H1 (cell line): ENCODE results near the gene ACTN3. TPM values are rescaled to one million over a fixed set of nuclear protein-coding genes. Genes with fewer than 3 reads are reported as not detected.
A peak's percentile ranks its signal among the peaks of the same experiment; 100 is the strongest.

Experiments used
- CTCF ChIA-PET: fragments of 300-600 bp; sonication (Branson Sonifier 250); formaldehyde crosslinking; loops from one replicate; lab custom pipeline; 2021; ENCODE audit not compliant: partially characterized antibody; lab: Charles Lee
- POLR2A ChIA-PET: fragments of 300-600 bp; sonication (Branson Sonifier 250); formaldehyde crosslinking; loops from one replicate; lab custom pipeline; 2021; ENCODE audit warnings: inconsistent platforms; ENCODE audit not compliant: partially characterized antibody; lab: Charles Lee
- DNase-seq, 2 experiments: peaks; one replicate each; pipeline versions ENCODE4 v3.0.0 to v3.0.0-alpha.2; 2010 to 2022; ENCODE audit warnings: low spot score in 2 of 2, low read depth in 1 of 2, mixed read lengths in 1 of 2
- FAIRE-seq: peaks from 2 replicates; lab custom pipeline; 2011; peaks lifted over from hg19 to GRCh38; lab: Jason Lieb, UNC
- H2AFZ ChIP-seq: 2 replicates; pipeline ENCODE4 v1.8.1; 2012; ENCODE audit warnings: low read length, inconsistent platforms
- H2AK5ac ChIP-seq: 2 replicates; pipeline ENCODE4 v1.6.1; 2013; ENCODE audit warnings: low read depth, low read length
- H2BK120ac ChIP-seq: replicated peaks from 2 replicates; pipeline ENCODE3; 2013; ENCODE audit warnings: low read depth, low read length, inconsistent platforms
- H2BK12ac ChIP-seq: 2 replicates; pipeline ENCODE4 v1.6.1; 2013; ENCODE audit warnings: low read depth, low read length
- H2BK15ac ChIP-seq: 2 replicates; pipeline ENCODE4 v1.6.1; 2013; ENCODE audit warnings: low read length
- H2BK20ac ChIP-seq: 2 replicates; pipeline ENCODE4 v1.6.1; 2013; ENCODE audit warnings: low read length
- H2BK5ac ChIP-seq: 2 replicates; pipeline ENCODE4 v1.6.1; 2013; ENCODE audit warnings: low read depth, low read length
- H3K14ac ChIP-seq: 2 replicates; pipeline ENCODE4 v1.6.1; 2013; ENCODE audit warnings: inconsistent platforms; ENCODE audit not compliant: insufficient read length
- H3K18ac ChIP-seq: 2 replicates; pipeline ENCODE4 v1.6.1; 2013; ENCODE audit warnings: low read length; ENCODE audit errors: extremely low read depth
- H3K23ac ChIP-seq: 2 replicates; pipeline ENCODE4 v1.6.1; 2013; ENCODE audit warnings: inconsistent platforms; ENCODE audit not compliant: insufficient read length
- H3K23me2 ChIP-seq: 2 replicates; pipeline ENCODE4 v1.6.1; 2013; ENCODE audit warnings: low read depth, low read length
- H3K27ac ChIP-seq: 2 replicates; pipeline ENCODE4 v1.6.1; 2011; ENCODE audit warnings: low read depth, low read length, inconsistent platforms
- H3K27me3 ChIP-seq, 4 experiments: replicated peaks in 1 of 4; 1 replicate in 1 of 4; 2 replicates in 3 of 4; pipeline versions ENCODE4 v1.6.1 to v1.8.1; 2011 to 2013; ENCODE audit warnings: low read length in 3 of 4, mild to moderate bottlenecking in 3 of 4, inconsistent platforms in 2 of 4, mixed read lengths in 2 of 4, moderate library complexity in 1 of 4; ENCODE audit not compliant: control insufficient read depth in 3 of 4, insufficient read depth in 3 of 4; ENCODE audit errors: extremely low read depth in 1 of 4
- H3K36me3 ChIP-seq, 4 experiments: 2 replicates each; pipeline versions ENCODE4 v1.6.1 to v1.8.1; 2011 to 2013; ENCODE audit warnings: mild to moderate bottlenecking in 4 of 4, low read length in 3 of 4, moderate library complexity in 2 of 4, control low read depth in 1 of 4, inconsistent platforms in 1 of 4; ENCODE audit not compliant: insufficient read depth in 4 of 4, control insufficient read depth in 2 of 4
- H3K4ac ChIP-seq: replicated peaks from 2 replicates; pipeline ENCODE3; 2013; ENCODE audit warnings: low read length, low read depth, mixed read lengths, inconsistent platforms; ENCODE audit not compliant: insufficient read length
- H3K4me1 ChIP-seq, 4 experiments: replicated peaks in 1 of 4; 1 replicate in 1 of 4; 2 replicates in 3 of 4; pipeline versions ENCODE4 v1.6.1 to v1.8.1; 2011 to 2013; ENCODE audit warnings: low read length in 3 of 4, inconsistent platforms in 2 of 4, mixed read lengths in 1 of 4; ENCODE audit not compliant: insufficient read depth in 4 of 4, control insufficient read depth in 3 of 4
- H3K4me2 ChIP-seq, 2 experiments: 2 replicates each; pipeline versions ENCODE4 v1.6.1 to v1.8.1; 2011 to 2013; ENCODE audit warnings: low read depth in 2 of 2, low read length in 2 of 2, control low read depth in 1 of 2, inconsistent platforms in 1 of 2, mild to moderate bottlenecking in 1 of 2; ENCODE audit not compliant: insufficient read depth in 1 of 2
- H3K4me3 ChIP-seq, 4 experiments: fragments of 200-600, 300-600 bp in 1 of 4; sonication (generic), shearing (Covaris generic), sonication (Bioruptor Twin) in 1 of 4; 2 replicates each; pipeline versions ENCODE4 v1.5.1 to v1.8.1; 2011 to 2016; ENCODE audit warnings: low read length in 4 of 4, low read depth in 3 of 4, control low read depth in 2 of 4, inconsistent platforms in 2 of 4, mild to moderate bottlenecking in 2 of 4, mixed read lengths in 1 of 4, moderate library complexity in 1 of 4; ENCODE audit not compliant: insufficient read depth in 2 of 4; ENCODE audit errors: extremely low read depth in 1 of 4
- H3K56ac ChIP-seq: replicated peaks from 2 replicates; pipeline ENCODE3; 2013; ENCODE audit warnings: low read depth, mild to moderate bottlenecking, mixed read lengths, low read length, inconsistent platforms; ENCODE audit not compliant: insufficient read length
- H3K79me1 ChIP-seq: 2 replicates; pipeline ENCODE4 v1.6.1; 2013; ENCODE audit warnings: low read depth, low read length, control low read depth
- H3K79me2 ChIP-seq, 2 experiments: 2 replicates each; pipeline versions ENCODE4 v1.6.1 to v1.8.1; 2012 to 2013; ENCODE audit warnings: low read length in 2 of 2, mild to moderate bottlenecking in 2 of 2, inconsistent platforms in 1 of 2; ENCODE audit not compliant: insufficient read depth in 2 of 2, control insufficient read depth in 1 of 2
- H3K9ac ChIP-seq, 4 experiments: replicated peaks in 1 of 4; 1 replicate in 1 of 4; 2 replicates in 3 of 4; pipeline versions ENCODE4 v1.6.1 to v1.8.1; 2011 to 2013; ENCODE audit warnings: low read depth in 3 of 4, low read length in 3 of 4, control low read depth in 2 of 4, mild to moderate bottlenecking in 2 of 4, moderate library complexity in 2 of 4, inconsistent platforms in 1 of 4; ENCODE audit errors: extremely low read depth in 1 of 4
- H3K9me3 ChIP-seq, 2 experiments: 2 replicates each; pipeline versions ENCODE4 v1.6.1 to v1.8.1; 2012 to 2013; ENCODE audit warnings: mild to moderate bottlenecking in 2 of 2, moderate library complexity in 2 of 2, control low read depth in 1 of 2, inconsistent platforms in 1 of 2, low read depth in 1 of 2, low read length in 1 of 2, mixed read lengths in 1 of 2; ENCODE audit not compliant: insufficient read depth in 2 of 2
- H4K20me1 ChIP-seq, 2 experiments: replicated peaks in 1 of 2; 2 replicates each; pipeline versions ENCODE3 to v1.8.1; 2011 to 2013; ENCODE audit warnings: inconsistent platforms in 2 of 2, low read length in 2 of 2, mild to moderate bottlenecking in 1 of 2; ENCODE audit not compliant: insufficient read depth in 2 of 2, control insufficient read depth in 1 of 2
- H4K5ac ChIP-seq: 2 replicates; pipeline ENCODE4 v1.6.1; 2013; ENCODE audit warnings: low read length, low read depth, mixed read lengths, inconsistent platforms; ENCODE audit not compliant: insufficient read length
- H4K8ac ChIP-seq: 2 replicates; pipeline ENCODE4 v1.8.0; 2013; ENCODE audit warnings: mild to moderate bottlenecking, moderate library complexity, low read length, inconsistent platforms; ENCODE audit not compliant: insufficient read depth; ENCODE audit errors: extremely low read depth
- H4K91ac ChIP-seq: replicated peaks from 2 replicates; pipeline ENCODE3; 2013; ENCODE audit warnings: low read length, mixed read lengths, inconsistent platforms; ENCODE audit not compliant: insufficient read length
- POLR2AphosphoS5 ChIP-seq: IDR thresholded peaks from 2 replicates; pipeline ENCODE4 v1.6.1; 2011; ENCODE audit warnings: low read depth, low read length
- SAP30 ChIP-seq: fragments of 300-600 bp; sonication (generic); IDR thresholded peaks from 2 replicates; pipeline ENCODE4 v1.7.1; 2012; ENCODE audit warnings: low read length, moderate library complexity, mild to moderate bottlenecking, inconsistent platforms; ENCODE audit not compliant: insufficient read depth, insufficient replicate concordance
- WGBS, 2 experiments: shearing (Covaris generic) in 1 of 2; methylation state at CpG; one replicate each; pipeline versions ENCODE4 v1.1.6 to v1.1.7; 2013 to 2015; ENCODE audit warnings: low lambda C conversion rate in 2 of 2, mixed read lengths in 2 of 2, inconsistent platforms in 1 of 2, low coverage in 1 of 2, missing lambda C conversion rate in 1 of 2; ENCODE audit not compliant: insufficient replicate concordance in 2 of 2, insufficient coverage in 1 of 2, insufficient read length in 1 of 2; ENCODE audit errors: extremely low coverage in 1 of 2, missing lambda C conversion rate in 1 of 2; 5-methylcytosine and 5-hydroxymethylcytosine counted together
- polyA plus RNA-seq, 7 experiments: library from polyadenylated mRNA; depleted of rRNA in 3 of 7; stranded (reverse) in 5 of 7; unstranded in 2 of 7; fragments of >200 nt in 5 of 7; fragments of 200-250 nt in 2 of 7; gene quantifications; 1 replicate in 5 of 7; 2 replicates in 1 of 7; 4 replicates in 1 of 7; pipeline versions ENCODE4 v1.2.1 to v1.2.3, GENCODE V29; 2011 to 2013; ENCODE audit warnings: missing spikeins in 2 of 7, mixed read lengths in 2 of 7
- total RNA-seq: library from RNA; stranded (reverse); fragmentation: NEBNext Ultra II Directional; extraction: Animal tissue kit (Norgen Biotek cat#: 25700); gene quantifications from 2 replicates; pipeline ENCODE4 v1.2.1, GENCODE V29; 2021
- TF ChIP-seq, protein P1 (sequence below): IDR thresholded peaks from 2 replicates; pipeline ENCODE4 v1.6.1; 2012; ENCODE audit warnings: inconsistent platforms

Gene ACTN3
- total and polyA plus RNA-seq, 2 of the 8 experiments (the other 6 are each of a cell fraction or from before 2014, with no cell fraction given): 30.8 to 36.7 TPM

DNA sequence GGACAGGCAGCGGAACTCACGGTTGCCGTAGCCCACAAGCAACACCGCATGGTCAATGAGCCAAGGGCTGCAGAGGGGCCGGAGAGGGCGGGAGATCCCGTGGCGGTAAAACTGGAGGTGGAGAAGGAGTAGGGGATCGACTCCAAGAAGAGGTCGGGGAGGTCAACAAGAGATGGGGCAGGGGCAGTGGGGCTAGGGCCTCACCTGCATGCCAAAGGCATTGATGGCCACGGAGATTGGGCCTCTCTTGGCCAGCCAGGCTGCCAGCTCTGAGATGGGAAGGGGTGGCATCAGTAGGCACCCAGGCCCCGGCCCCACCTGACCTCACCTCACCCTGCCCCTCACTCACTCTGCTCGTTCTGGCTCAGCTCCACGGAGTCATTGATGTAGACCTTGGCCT is 17.8 kb downstream of the ACTN3 start:
- H3K9me3 ChIP-seq: no peaks in the 10 kb centered on the region
- H4K5ac ChIP-seq: no peak overlapping the region
- H2AK5ac ChIP-seq: no peak overlapping the region
- no peak overlapping the region for H3K14ac ChIP-seq
- no peak overlapping the region for H3K9ac ChIP-seq
- H3K27me3 ChIP-seq: no peaks in the 10 kb centered on the region
- ChIA-PET CTCF (interaction anchor here (0.9 kb wide), 1 partner anchor 275 kb away, joined by 3 read pairs; no protein-coding TSS in a partner anchor), POLR2A (interaction anchor here (1.1 to 7.4 kb wide), 9 partner anchors 8 to 128 kb away, joined by 3 to 54 read pairs (median 6); partner anchors contain the start of genes ACTN3, RBM14, RBM4 and ZDHHC24)
- no peak overlapping the region for H2BK120ac ChIP-seq
- no peak overlapping the region for H3K4me2 ChIP-seq
- no peaks in the 10 kb centered on the region for H3K23me2 ChIP-seq
- H4K91ac ChIP-seq: no peak overlapping the region
- H3K4ac ChIP-seq: no peak overlapping the region
- H3K23ac ChIP-seq: no peak overlapping the region
- no peak overlapping the region for H3K56ac ChIP-seq
- H2BK20ac ChIP-seq: no peak overlapping the region
- H3K36me3 ChIP-seq: peaks cover 10 to 35% (median 31%) of the 10 kb centered on the region in 4 experiments
- FAIRE-seq (no peak), DNase-seq (no peak)
- H2BK15ac ChIP-seq: no peak overlapping the region
- no peak overlapping the region for H3K4me3 ChIP-seq
- no peaks in the 10 kb centered on the region for H3K79me2 ChIP-seq
- H2AFZ ChIP-seq: no peak overlapping the region
- H4K8ac ChIP-seq: no peak overlapping the region; the same call in 1 of the 2 replicates
- no peaks in the 10 kb centered on the region for H3K79me1 ChIP-seq
- no peak overlapping the region; the same call in none of the 2 replicates for H2BK5ac ChIP-seq
- peaks cover 0 to 5% (median 3%) of the 10 kb centered on the region in 4 experiments; a peak in 3 of 7 replicates for H3K4me1 ChIP-seq
- peak; percentile 23; the same call in 1 of the 2 replicates for TF ChIP-seq POLR2AphosphoS5
- no peak for TF ChIP-seq SAP30
- TF ChIP-seq, protein P1, sequence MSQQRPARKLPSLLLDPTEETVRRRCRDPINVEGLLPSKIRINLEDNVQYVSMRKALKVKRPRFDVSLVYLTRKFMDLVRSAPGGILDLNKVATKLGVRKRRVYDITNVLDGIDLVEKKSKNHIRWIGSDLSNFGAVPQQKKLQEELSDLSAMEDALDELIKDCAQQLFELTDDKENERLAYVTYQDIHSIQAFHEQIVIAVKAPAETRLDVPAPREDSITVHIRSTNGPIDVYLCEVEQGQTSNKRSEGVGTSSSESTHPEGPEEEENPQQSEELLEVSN: 0 out of 2 replicates have a peak, but pooled peaks have one; percentile 14
- H4K20me1 ChIP-seq: no peaks in the 10 kb centered on the region
- no peak overlapping the region for H3K18ac ChIP-seq
- H3K27ac ChIP-seq: no peak overlapping the region
- H2BK12ac ChIP-seq: no peak overlapping the region
- WGBS, 2 experiments: 90% methylated on average over 14 of the region's 14 CpGs; no CpG with 5 or more reads in 1 of the 2 experiments
